Purkinje cell (primary cell): Measurements from ENCODE around the gene SAE1. TPM values are rescaled to one million over a fixed set of nuclear protein-coding genes. Genes with fewer than 3 reads are reported as not detected.

ENCODE experiments used
- polyA plus RNA-seq: library from polyadenylated mRNA; unstranded; fragments of >200 nt; fragmentation: Nextera tagmentation; gene quantifications from 2 replicates; pipeline ENCODE4 v1.2.1, GENCODE V29; 2014

Gene SAE1
- polyA plus RNA-seq, result 13.2 and 17.4 TPM in 2 replicates

GRCh38 chr19:47130589-47131227, at the start of gene SAE1:
Gene SAE1, plus strand, starts transcription at chr19:47130835. Its CDS starts 96 bp downstream, at chr19:47130931.

GRCh38 chr19:47112997-47113849, 17.4 kb upstream of the SAE1 start, which contains the start of gene ZC3H4:
Gene ZC3H4, minus strand, starts transcription at chr19:47113776. Its CDS starts 1,192 bp downstream, at chr19:47112584.

GRCh38 chr19:47230921-47231214, 100.2 kb downstream of the SAE1 start, which contains the start of gene BBC3:
Gene BBC3, minus strand, starts transcription at chr19:47231199. Its CDS starts 2,768 bp downstream, at chr19:47228431.

GRCh38 chr19:47255879-47256692, 125.5 kb downstream of the SAE1 start, which contains the start of gene CCDC9:
Gene CCDC9, plus strand, starts transcription at chr19:47256525. Its CDS starts 1,876 bp downstream, at chr19:47258401.

Other genes starting within 250 kb of the SAE1 start
- gene NPAS1, start 111.0 kb upstream of the SAE1 start, polyA plus RNA-seq, result not detected in 2 replicates
- 1.7 and 2.0 TPM in 2 replicates for gene TMEM160, start 82.2 kb upstream of the SAE1 start, polyA plus RNA-seq
- gene ZC3H4, start 17.1 kb upstream of the SAE1 start, polyA plus RNA-seq, result 9.1 and 10.6 TPM in 2 replicates
- 0.42 TPM in 1 of 2 replicates, not detected in the other for gene BBC3, start 100.4 kb downstream of the SAE1 start, polyA plus RNA-seq
- gene CCDC9, start 125.7 kb downstream of the SAE1 start, polyA plus RNA-seq, result 0.11 TPM in 1 of 2 replicates, not detected in the other
- gene INAFM1, start 144.1 kb downstream of the SAE1 start, polyA plus RNA-seq, result 1.4 TPM in 1 of 2 replicates, not detected in the other
- 0.13 TPM in 1 of 2 replicates, not detected in the other for gene C5AR1, start 179.0 kb downstream of the SAE1 start, polyA plus RNA-seq
- not detected in 2 replicates for gene C5AR2, start 201.3 kb downstream of the SAE1 start, polyA plus RNA-seq
- gene DHX34, start 218.5 kb downstream of the SAE1 start, polyA plus RNA-seq, result 0.32 and 0.81 TPM in 2 replicates